ENCODE results near the gene PARD3B. TPM values are rescaled to one million over a fixed set of nuclear protein-coding genes. Genes with fewer than 3 reads are reported as not detected.

Gene PARD3B
- total RNA-seq, 1 donor from 2014 or later, result 18.4 TPM

- Mint-ChIP-seq H3K36me3 (ENCODE audit: low read depth) (no peaks in the 10 kb centered on the region), H3K4me1 (peaks cover 4% of the 10 kb centered on the region), H3K27ac (ENCODE audit: unreplicated experiment) (no peak overlapping the region), H3K27me3 (ENCODE audit: low read depth) (no peaks in the 10 kb centered on the region), H3K9me3 (peaks cover 5% of the 10 kb centered on the region), H3K4me3 (no peak overlapping the region)
- no peak for DNase-seq (ENCODE audit: low read depth, low spot score)
- TF ChIP-seq CTCF (conservative IDR thresholded peaks at IDR 0.05), result no peak
These were observed 34.4 kb upstream of the PARD3B start for GRCh38 chr2:204510709-204511420.

GRCh38 chr2:204514439-204514838 is 30.8 kb upstream of the PARD3B start:
- Mint-ChIP-seq H3K27me3 (ENCODE audit: low read depth) (no peaks in the 10 kb centered on the region), H3K27ac (ENCODE audit: unreplicated experiment) (no peak overlapping the region), H3K4me3 (no peak overlapping the region), H3K4me1 (no peaks in the 10 kb centered on the region), H3K36me3 (ENCODE audit: low read depth) (no peaks in the 10 kb centered on the region), H3K9me3 (peaks cover 9% of the 10 kb centered on the region)
- DNase-seq (ENCODE audit: low read depth, low spot score), result no peak
- TF ChIP-seq CTCF (conservative IDR thresholded peaks at IDR 0.05), result no peak

- Mint-ChIP-seq H3K4me1 (no peaks in the 10 kb centered on the region), H3K9me3 (peaks cover 7% of the 10 kb centered on the region), H3K36me3 (ENCODE audit: low read depth) (no peaks in the 10 kb centered on the region), H3K27me3 (ENCODE audit: low read depth) (no peaks in the 10 kb centered on the region), H3K27ac (ENCODE audit: unreplicated experiment) (no peak overlapping the region), H3K4me3 (no peak overlapping the region)
- no peak for DNase-seq (ENCODE audit: low read depth, low spot score)
- no peak for TF ChIP-seq CTCF (conservative IDR thresholded peaks at IDR 0.05)
These were observed 29.9 kb upstream of the PARD3B start for GRCh38 chr2:204515416-204515815.

- Mint-ChIP-seq H3K4me1 (no peaks in the 10 kb centered on the region), H3K36me3 (ENCODE audit: low read depth) (no peaks in the 10 kb centered on the region), H3K27me3 (ENCODE audit: low read depth) (no peaks in the 10 kb centered on the region), H3K27ac (ENCODE audit: unreplicated experiment) (no peak overlapping the region), H3K9me3 (peaks cover 7% of the 10 kb centered on the region), H3K4me3 (no peak overlapping the region)
- DNase-seq (ENCODE audit: low read depth, low spot score), result no peak
- TF ChIP-seq CTCF (conservative IDR thresholded peaks at IDR 0.05), result no peak
These were observed 28.1 kb upstream of the PARD3B start for GRCh38 chr2:204517154-204517553.

GRCh38 chr2:204529795-204530463 is 15.3 kb upstream of the PARD3B start:
- Mint-ChIP-seq H3K4me3 (no peak overlapping the region), H3K27me3 (ENCODE audit: low read depth) (no peaks in the 10 kb centered on the region), H3K4me1 (no peaks in the 10 kb centered on the region), H3K9me3 (no peaks in the 10 kb centered on the region), H3K27ac (ENCODE audit: unreplicated experiment) (no peak overlapping the region), H3K36me3 (ENCODE audit: low read depth) (no peaks in the 10 kb centered on the region)
- DNase-seq (ENCODE audit: low read depth, low spot score), result no peak
- TF ChIP-seq CTCF (conservative IDR thresholded peaks at IDR 0.05), result no peak

Measured in neural crest cell (in vitro differentiated cells).